AG04449 (cell line): Measurements from ENCODE around the gene KMT2C.
"Not testable (repeated sequence)": the region's sequence is repeated elsewhere in the genome, so short reads cannot be mapped to it uniquely, and the experiment has no call there.

ENCODE experiments used
- CTCF ChIA-PET: fragments of 350-600 bp; formaldehyde crosslinking; extraction: SDS; loops from one replicate; lab custom pipeline; 2021; ENCODE audit warnings: antibody characterized with exemption; lab: Yijun Ruan, JAX
- POLR2A ChIA-PET: fragments of 400-600, 350-600 bp; formaldehyde crosslinking; extraction: SDS; loops from one replicate; lab custom pipeline; 2020; ENCODE audit warnings: antibody characterized with exemption, inconsistent platforms; lab: Yijun Ruan, JAX
- DNase-seq: peaks from one replicate; pipeline ENCODE4 v3.0.0-alpha.2; 2010; ENCODE audit warnings: low read depth, low spot score
- H3K4me3 ChIP-seq: 2 replicates; pipeline ENCODE4 v1.5.1; 2011; ENCODE audit warnings: low read depth, mild to moderate bottlenecking, control low read depth, low read length
- TF ChIP-seq, protein P1 (sequence below): IDR thresholded peaks from one replicate; pipeline ENCODE4 v1.5.1; 2011; ENCODE audit warnings: mild to moderate bottlenecking, moderate library complexity, low read length, control low read depth, inconsistent platforms; ENCODE audit not compliant: insufficient read depth; ENCODE audit errors: missing control alignments

KMT2C gene

DNA sequence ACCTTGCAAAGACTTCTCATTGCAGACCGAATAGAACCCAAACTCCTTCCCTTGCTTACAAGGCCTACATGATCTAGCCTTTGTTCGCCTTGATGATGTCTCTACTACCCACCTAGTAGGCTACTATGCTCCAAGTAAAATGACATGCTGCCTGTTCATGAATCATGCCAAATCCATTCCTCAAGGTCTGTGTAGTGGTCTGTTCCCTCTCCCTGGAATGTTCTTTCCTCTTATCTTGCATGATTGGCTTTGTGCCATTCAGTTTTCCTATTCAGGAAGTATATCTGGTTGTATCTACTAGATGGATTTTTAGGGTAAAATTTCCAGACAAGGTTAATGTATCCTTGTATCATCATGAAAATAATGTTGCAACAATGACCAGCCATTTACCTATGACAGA lies 165.4 kb downstream of the KMT2C start:
- DNase-seq, H3K4me3 ChIP-seq, CTCF ChIA-PET, POLR2A ChIA-PET: not testable (repeated sequence)

DNA sequence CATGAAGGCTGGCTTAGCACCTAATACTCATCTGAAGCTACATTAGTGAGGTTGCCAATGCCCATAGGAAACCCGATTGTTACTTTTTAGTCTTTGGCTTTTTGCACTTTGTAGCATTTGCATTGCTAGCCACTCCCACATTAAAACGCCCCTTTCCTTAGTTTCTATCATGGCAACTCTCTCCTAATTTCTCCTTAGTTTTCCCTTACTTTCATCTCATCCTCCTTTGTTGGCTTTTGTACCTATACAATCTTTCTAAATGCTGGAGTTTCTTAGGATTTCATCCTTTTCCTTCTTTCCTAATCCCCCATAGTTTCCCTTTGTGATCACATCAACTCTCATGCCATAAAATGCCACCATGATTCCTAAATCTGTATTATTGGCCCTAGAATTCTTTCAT lies 168.9 kb downstream of the KMT2C start:
- CTCF ChIA-PET, POLR2A ChIA-PET, DNase-seq, H3K4me3 ChIP-seq: not testable (repeated sequence)

DNA sequence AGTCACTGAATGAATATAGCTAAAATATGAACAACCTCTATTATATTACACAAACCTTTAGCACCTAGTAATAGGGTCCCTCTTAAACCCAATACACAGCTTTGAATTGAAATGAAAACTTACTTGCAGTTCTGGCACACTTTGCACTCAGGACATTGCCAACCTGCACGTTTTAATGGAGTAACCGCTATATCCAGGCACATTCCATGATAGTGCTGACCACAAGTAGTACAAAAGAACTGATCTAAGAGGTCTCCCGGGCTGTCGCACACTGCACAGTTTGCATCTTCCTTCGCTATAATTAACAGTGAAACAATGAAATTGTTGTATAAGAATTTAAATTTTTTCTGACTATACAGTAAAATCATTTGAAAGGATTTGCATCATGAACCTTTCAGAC lies 170.9 kb downstream of the KMT2C start:
- CTCF ChIA-PET, DNase-seq, POLR2A ChIA-PET, H3K4me3 ChIP-seq: not testable (repeated sequence)

DNA sequence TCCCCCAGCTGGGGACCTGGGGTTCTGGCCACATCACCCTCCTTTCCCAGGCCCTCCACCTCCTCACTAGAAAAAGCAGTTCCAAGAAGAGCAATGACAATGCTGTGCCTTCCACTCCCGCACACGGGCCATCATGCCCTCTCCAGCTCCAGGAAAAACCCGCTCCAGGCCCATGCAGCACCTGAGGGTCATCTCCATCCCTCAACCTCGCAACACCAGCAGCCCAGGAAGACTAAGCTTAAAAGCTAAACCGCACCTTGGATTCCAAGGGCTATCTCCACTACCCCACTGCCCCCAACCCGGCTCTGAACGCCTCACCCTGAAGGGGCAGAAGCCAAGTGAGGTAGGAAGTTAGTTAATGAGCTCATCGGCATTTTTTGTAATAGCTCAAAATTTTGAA lies 173.7 kb downstream of the KMT2C start:
- POLR2A ChIA-PET, CTCF ChIA-PET: not testable (repeated sequence)

DNA sequence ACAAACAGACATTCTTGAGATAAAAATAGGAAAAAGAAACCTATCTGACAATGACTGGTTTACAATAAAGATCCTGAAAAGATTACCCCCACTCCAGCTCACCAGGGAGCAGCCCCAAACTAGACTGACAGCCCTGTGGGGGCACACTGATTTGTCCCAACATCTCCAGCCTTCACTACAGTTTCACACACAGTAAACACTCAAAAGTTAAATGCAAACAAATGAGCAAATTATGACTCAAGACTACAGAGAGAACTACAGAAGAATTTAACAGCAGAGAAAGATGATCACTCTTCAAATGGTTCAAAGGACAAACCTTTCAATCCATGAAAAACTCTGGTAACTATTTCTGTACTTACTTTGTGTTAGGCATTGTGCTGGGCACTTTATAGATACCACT lies 176.2 kb downstream of the KMT2C start:
- CTCF ChIA-PET, DNase-seq, POLR2A ChIA-PET, H3K4me3 ChIP-seq: not testable (repeated sequence)

More for the DNA sequence above, 173.7 kb downstream of the KMT2C start:
- not testable (repeated sequence) for DNase-seq, H3K4me3 ChIP-seq

DNA sequence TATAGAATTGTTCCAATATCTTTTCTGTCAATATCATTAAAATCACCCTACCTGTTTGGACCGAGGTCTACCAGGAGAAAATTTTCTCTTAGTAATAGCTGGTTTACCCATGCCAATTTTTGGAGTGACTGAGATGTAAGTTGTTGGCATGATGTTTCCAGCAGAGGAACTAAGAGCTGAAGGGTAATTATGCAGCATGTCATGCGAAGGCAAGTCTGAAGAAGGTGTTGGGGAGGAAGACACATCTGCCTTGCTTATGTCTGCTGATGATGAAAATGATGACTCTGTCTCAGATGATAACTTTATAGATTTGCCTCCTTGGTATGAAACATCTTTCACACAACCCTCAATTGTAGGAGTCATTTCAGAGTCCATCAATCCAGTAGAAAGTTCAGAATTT lies 188.0 kb downstream of the KMT2C start:
- POLR2A ChIA-PET, DNase-seq, H3K4me3 ChIP-seq, CTCF ChIA-PET: not testable (repeated sequence)

DNA sequence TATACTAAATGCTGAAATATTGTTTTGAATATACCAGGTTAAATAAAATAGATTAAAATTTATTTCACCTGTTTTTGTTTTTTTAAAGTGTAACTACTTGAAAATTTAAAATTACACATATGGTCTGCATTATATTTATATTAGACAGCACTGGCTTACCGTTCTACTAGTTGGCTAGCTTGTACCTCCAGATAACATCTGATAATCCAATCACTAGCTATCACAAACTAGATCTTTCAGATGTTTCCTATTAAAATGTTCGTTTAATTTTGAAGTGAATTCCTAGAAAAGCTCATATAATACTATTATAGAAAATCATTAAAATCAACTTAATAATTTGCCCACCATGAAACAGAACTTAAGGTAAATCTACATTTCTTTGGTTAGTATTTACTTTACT lies 190.4 kb downstream of the KMT2C start:
- H3K4me3 ChIP-seq, DNase-seq, CTCF ChIA-PET, POLR2A ChIA-PET: not testable (repeated sequence)

DNA sequence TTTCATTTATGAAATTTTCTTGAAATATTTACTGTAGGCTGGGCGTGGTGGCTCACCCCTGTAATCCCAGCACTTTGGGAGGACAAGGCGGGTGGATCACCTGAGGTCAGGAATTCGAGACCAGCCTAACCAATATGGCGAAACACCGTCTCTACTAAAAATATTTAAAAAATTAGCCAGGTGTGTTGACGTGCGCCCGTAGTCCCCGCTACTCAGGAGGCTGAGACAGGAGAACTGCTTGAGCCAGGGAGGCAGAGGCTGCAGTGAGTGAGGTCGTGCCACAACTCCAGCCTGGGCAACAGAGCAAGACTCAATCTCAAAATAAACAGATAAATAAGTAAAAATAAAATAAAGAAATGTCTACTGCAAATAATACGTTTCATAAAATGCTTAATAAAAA lies 192.3 kb downstream of the KMT2C start:
- CTCF ChIA-PET, DNase-seq, POLR2A ChIA-PET: not testable (repeated sequence)

DNA sequence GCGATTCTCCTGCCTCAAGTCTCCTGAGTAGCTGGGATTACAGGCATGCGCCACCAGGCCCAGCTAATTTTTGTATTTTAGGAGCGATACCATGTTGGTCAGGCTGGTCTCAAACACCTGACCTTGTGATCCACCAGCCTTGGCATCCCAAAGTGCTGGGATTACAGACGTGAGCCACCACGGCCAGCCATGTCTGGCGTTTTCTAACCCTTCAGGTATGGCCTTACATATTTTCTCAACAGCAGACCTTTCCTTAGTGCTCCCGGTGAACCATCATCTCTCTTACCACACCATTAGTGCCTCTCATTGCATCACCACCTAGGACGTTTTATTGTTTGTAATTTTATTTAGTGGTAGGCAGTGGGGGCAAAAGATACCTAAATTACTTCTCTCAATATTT lies 194.5 kb downstream of the KMT2C start:
- CTCF ChIA-PET, H3K4me3 ChIP-seq, POLR2A ChIA-PET, DNase-seq: not testable (repeated sequence)

More for the DNA sequence above, 192.3 kb downstream of the KMT2C start:
- not testable (repeated sequence) for H3K4me3 ChIP-seq

DNA sequence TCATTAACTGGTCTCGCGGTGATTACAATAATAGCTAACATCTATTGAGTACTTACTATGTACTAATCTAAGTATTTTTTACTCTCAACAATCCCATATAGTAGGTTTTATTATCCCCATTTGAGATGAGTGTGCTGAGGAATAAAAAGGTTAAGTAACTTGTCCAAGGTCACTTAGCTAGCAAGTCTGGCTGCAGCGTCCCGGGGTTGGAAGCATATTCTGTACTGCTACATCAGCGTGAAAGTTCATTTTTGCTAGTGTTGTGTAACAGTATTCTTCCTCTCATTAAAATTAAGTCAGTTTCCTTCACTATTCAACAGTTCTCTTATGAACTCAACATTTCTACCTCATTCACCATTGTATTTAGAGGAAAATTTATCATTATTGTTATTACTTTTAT lies 199.5 kb downstream of the KMT2C start:
- CTCF ChIA-PET, POLR2A ChIA-PET, H3K4me3 ChIP-seq, DNase-seq: not testable (repeated sequence)

DNA sequence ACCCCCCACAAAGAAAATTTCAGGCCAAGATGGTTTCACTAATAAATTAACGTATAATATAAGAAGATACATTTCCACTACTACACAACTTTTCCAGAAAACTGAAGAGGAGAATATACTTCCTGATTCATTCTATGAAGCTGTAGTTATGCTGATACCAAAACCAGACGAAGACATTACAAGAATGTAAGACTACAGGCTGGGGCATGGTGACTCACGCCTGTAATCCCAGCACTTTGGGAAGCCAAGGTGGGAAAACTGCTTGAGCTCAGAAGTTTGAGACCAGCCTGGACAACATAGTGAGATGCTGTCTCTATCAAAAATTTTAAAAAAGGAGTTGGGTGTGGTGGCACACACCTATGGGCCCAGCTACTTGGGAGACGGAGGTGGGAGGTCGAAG lies 201.4 kb downstream of the KMT2C start:
- POLR2A ChIA-PET, DNase-seq, H3K4me3 ChIP-seq, CTCF ChIA-PET: not testable (repeated sequence)

DNA sequence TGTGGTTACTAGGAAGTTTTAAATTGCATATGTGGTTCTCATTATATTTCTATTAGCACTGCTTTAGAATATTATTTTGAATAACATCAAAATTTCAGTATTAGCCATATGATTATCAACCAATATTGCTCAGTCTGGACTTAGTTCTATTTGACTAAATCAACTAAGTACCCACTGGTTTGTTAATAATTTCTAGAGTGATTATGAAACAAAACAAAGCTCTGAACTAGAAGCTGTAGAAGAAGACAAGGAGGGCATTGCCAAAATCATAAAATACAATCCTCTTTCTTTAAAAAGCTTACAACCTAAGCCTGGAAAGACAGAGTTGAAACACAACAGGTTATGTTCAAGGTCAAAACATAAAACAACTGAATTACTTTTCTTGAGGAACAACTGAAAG lies 204.7 kb downstream of the KMT2C start:
- no peak overlapping the region for H3K4me3 ChIP-seq
- POLR2A ChIA-PET, result no interaction called here
- CTCF ChIA-PET, result no interaction called here
- TF ChIP-seq, protein P1, sequence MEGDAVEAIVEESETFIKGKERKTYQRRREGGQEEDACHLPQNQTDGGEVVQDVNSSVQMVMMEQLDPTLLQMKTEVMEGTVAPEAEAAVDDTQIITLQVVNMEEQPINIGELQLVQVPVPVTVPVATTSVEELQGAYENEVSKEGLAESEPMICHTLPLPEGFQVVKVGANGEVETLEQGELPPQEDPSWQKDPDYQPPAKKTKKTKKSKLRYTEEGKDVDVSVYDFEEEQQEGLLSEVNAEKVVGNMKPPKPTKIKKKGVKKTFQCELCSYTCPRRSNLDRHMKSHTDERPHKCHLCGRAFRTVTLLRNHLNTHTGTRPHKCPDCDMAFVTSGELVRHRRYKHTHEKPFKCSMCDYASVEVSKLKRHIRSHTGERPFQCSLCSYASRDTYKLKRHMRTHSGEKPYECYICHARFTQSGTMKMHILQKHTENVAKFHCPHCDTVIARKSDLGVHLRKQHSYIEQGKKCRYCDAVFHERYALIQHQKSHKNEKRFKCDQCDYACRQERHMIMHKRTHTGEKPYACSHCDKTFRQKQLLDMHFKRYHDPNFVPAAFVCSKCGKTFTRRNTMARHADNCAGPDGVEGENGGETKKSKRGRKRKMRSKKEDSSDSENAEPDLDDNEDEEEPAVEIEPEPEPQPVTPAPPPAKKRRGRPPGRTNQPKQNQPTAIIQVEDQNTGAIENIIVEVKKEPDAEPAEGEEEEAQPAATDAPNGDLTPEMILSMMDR, result no peak
- no peak for DNase-seq

DNA sequence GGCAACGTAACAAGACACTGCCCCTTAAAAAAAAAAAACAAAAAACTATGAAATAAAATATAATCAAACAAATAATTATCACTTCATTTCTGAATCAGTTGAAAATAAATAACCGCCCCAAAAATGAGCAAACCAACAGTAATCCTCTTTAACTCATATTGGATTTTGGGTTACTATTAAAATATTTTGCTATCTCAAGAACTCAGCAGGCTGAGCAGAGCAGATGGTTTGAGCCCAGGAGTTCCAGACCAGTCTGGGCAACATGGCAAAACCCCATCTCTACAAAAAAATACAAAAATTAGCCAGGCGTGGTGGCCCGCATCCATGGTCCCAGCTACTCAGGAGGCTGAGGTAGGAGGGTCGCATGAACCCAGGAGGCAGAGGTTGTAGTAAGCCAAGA lies 216.2 kb downstream of the KMT2C start:
- DNase-seq, CTCF ChIA-PET: not testable (repeated sequence)

DNA sequence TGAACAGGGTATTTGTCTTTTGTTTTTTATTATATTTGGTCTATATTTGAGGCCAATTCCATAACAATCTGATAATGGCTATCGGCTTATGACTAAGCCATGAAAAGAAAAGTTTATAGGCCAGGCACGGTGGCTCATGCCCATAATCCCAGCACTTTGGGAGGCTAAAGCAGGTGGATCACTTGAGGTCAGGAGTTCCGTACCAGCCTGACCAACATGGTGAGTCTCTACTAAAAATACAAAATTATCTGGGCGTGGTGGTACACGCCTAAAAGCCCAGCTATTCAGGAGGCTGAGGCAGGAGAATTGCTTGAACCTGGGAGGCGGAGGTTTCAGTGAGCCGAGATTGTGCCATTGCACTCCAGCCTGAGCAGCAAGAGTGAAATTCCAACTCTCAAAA lies 227.0 kb downstream of the KMT2C start:
- DNase-seq, CTCF ChIA-PET, H3K4me3 ChIP-seq, POLR2A ChIA-PET: not testable (repeated sequence)

More for the DNA sequence above, 216.2 kb downstream of the KMT2C start:
- H3K4me3 ChIP-seq, POLR2A ChIA-PET: not testable (repeated sequence)

DNA sequence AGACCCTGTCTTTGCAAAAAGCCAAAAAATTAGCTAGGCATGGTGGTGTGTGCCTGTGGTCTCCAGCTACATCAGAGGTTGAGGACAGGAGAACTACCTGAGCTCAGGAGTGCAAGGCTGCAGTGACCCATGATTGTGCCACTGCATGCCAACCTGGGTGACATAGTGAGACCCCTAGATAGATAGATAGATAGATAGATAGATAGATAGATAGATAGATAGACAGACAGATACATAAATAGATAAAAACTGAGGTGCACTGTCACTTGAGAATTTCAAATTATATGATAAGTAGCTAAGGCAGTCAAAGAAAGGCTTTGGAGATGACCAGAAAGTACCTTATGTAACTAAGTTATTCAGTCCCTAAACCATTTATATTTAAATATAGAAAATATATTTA lies 231.4 kb downstream of the KMT2C start:
- POLR2A ChIA-PET, DNase-seq, H3K4me3 ChIP-seq: not testable (repeated sequence)
- CTCF ChIA-PET, result interaction anchor here (1.6 kb wide), 1 partner anchor 11 kb away, joined by 3 read pairs; no protein-coding TSS in a partner anchor
